ENCODE data around the gene EIF4A3.

EIF4A3 gene

DNA sequence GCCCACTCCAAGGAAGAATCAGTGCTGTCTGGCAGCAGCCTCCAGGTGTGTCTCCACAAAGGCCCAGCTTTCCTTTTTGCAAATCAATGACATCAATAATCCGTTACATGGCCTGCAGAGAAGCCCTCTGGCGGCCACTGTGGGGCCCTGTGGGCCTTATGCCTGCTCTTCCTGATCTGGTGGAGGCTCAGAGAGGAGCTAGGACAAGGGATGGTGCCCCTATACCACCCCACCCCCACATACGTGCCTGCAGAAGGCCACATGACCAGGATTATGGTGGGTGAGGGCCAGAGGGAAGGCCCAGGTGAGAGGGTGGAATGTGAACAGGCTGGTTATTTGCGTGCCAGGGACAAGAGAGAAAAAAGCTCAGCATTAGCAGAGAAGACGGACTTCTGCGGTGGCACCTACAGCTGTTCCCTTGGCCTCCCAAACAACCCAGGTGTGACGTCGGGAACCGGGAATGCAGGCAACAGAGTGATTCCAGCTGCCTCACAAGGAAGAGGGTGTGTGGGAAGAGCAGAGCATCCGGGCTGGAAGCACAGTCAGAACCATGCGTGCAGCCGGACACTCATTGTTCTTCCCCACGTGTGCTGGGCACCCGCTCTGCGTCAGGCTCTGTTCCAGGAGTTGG is 22.5 kb downstream of the EIF4A3 start:
- no peaks in the 10 kb centered on the region for H3K36me3 ChIP-seq (ENCODE audit: control insufficient read depth, insufficient read depth, low read length)
- H3K27me3 ChIP-seq (replicated peaks; ENCODE audit: control insufficient read depth, insufficient read depth, low read length, poor library complexity, severe bottlenecking), result peaks cover 4% of the 10 kb centered on the region
- no peaks in the 10 kb centered on the region for H3K4me1 ChIP-seq (ENCODE audit: control insufficient read depth, insufficient read depth, low read length, poor library complexity, severe bottlenecking)
- no peak overlapping the region for H3K27ac ChIP-seq (ENCODE audit: insufficient read depth, low read length, poor library complexity, severe bottlenecking)
- no peaks in the 10 kb centered on the region for H3K9me3 ChIP-seq (ENCODE audit: control insufficient read depth, low read length)
- DNase-seq, result no peak
- H3K4me3 ChIP-seq (ENCODE audit: insufficient read depth, low read depth, low read length, poor library complexity, severe bottlenecking), result no peak overlapping the region

DNA sequence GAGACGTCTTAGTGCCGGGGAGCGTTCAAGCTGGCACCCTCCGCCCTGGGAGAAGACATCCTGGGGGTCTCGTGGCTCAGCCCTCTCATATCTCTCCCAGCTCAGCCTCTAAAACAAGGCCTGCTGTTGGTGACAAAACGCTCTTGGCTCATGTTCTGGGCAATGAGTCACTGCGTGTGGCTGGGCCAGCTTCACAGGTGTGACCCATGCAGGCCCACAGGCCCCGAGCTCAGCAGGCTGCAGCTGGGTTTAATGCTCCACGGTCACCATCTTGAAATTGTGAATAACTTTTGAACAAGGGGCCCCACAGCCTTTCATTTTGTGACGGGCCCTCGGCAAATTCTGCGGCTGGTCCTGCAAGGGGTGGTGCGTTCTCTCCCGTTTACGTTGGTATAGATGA is 23.1 kb downstream of the EIF4A3 start:
- no peaks in the 10 kb centered on the region for H3K36me3 ChIP-seq (ENCODE audit: control insufficient read depth, insufficient read depth, low read length)
- peaks cover 4% of the 10 kb centered on the region for H3K27me3 ChIP-seq (replicated peaks; ENCODE audit: control insufficient read depth, insufficient read depth, low read length, poor library complexity, severe bottlenecking)

DNA sequence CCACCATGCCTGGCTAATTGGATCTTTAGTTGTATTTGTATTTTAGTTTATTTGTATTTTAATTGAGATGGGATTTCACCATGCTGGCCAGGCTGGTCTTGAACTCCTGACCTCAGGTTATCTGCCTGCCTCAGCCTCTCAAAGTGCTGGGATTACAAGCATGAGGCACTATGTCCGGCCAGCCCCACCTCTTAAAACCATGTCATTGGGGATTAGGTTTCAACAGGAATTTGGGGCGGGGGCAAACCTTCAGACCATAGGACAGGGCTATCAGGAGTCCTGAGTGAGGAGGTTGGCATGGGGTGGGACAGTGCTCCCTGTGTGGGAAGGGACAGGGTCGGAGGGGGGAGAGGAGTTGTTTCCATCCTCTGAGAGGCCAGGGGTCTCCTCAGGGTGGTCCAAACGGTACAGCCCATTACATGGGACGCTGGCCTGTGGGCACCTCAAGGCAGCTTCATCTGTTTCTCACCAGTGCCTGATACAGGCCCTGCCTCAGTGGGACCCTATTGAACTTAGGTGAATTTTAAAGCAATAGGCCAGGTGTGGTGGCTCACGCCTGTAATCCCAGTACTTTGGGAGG is 23.9 kb downstream of the EIF4A3 start:
- Histone ChIP-seq H3K9me3 (ENCODE audit: control insufficient read depth, low read length) (no peaks in the 10 kb centered on the region), H3K27ac (ENCODE audit: insufficient read depth, low read length, poor library complexity, severe bottlenecking) (no peak overlapping the region), H3K4me1 (ENCODE audit: control insufficient read depth, insufficient read depth, low read length, poor library complexity, severe bottlenecking) (no peaks in the 10 kb centered on the region), H3K4me3 (ENCODE audit: insufficient read depth, low read depth, low read length, poor library complexity, severe bottlenecking) (no peak overlapping the region), H3K27me3 (replicated peaks; ENCODE audit: control insufficient read depth, insufficient read depth, low read length, poor library complexity, severe bottlenecking) (peaks cover 4% of the 10 kb centered on the region), H3K36me3 (ENCODE audit: control insufficient read depth, insufficient read depth, low read length) (no peaks in the 10 kb centered on the region)
- DNase-seq, result no peak

More for the DNA sequence above, 23.1 kb downstream of the EIF4A3 start:
- Histone ChIP-seq H3K4me1 (ENCODE audit: control insufficient read depth, insufficient read depth, low read length, poor library complexity, severe bottlenecking) (no peaks in the 10 kb centered on the region), H3K9me3 (ENCODE audit: control insufficient read depth, low read length) (no peaks in the 10 kb centered on the region), H3K27ac (ENCODE audit: insufficient read depth, low read length, poor library complexity, severe bottlenecking) (no peak overlapping the region), H3K4me3 (ENCODE audit: insufficient read depth, low read depth, low read length, poor library complexity, severe bottlenecking) (no peak overlapping the region)
- DNase-seq, result no peak

DNA sequence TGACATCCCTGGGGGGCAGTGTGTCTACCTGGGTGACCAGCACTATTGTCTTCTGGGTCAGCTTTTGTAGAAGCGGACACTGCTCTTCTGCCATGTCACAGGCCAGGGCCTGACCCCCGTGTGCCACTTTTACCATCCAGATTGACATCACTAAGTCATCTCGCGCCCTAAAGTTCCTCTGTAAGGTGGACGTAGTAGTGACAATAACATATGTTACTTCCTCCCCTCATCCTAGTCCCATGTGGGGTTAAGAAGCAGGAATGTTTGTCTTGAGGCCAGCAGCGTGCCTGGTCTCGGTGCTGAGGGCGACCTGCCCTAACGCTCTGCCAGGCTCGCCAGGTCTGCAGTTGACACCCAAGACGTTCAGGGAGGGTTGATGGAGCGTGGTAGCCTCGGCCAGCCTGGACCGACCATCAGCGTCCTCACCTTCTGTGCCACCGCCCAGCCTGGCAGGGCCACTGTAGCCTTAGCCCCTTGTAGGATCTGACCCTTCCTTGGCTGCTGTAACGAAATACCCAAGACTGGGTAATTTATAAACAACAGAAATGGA is 24.8 kb downstream of the EIF4A3 start:
- Histone ChIP-seq H3K9me3 (ENCODE audit: control insufficient read depth, low read length) (no peaks in the 10 kb centered on the region), H3K27ac (ENCODE audit: insufficient read depth, low read length, poor library complexity, severe bottlenecking) (no peak overlapping the region), H3K36me3 (ENCODE audit: control insufficient read depth, insufficient read depth, low read length) (no peaks in the 10 kb centered on the region), H3K4me3 (ENCODE audit: insufficient read depth, low read depth, low read length, poor library complexity, severe bottlenecking) (no peak overlapping the region), H3K4me1 (ENCODE audit: control insufficient read depth, insufficient read depth, low read length, poor library complexity, severe bottlenecking) (no peaks in the 10 kb centered on the region), H3K27me3 (replicated peaks; ENCODE audit: control insufficient read depth, insufficient read depth, low read length, poor library complexity, severe bottlenecking) (peaks cover 4% of the 10 kb centered on the region)
- no peak for DNase-seq

DNA sequence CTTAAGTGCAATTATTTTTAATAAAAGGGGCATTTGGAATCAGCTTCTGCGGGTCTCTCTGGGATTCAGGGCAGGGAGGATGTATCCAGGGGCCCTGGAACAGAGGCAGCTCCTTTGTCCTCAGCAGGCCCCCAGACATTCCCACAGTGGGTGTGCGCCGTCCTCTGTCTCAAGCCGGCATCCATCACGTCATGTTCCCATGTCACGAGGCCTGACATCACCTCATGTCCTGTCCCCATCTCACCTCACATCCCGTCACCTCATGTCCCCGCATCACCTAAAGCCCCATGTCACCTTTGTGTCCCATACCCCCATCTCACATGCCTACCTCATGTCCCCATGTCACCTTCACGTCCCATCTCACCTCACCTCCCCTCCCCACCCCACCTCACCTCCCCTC is 27.1 kb downstream of the EIF4A3 start:
- Histone ChIP-seq H3K36me3 (ENCODE audit: control insufficient read depth, insufficient read depth, low read length) (no peaks in the 10 kb centered on the region), H3K4me3 (ENCODE audit: insufficient read depth, low read depth, low read length, poor library complexity, severe bottlenecking) (no peak overlapping the region), H3K27me3 (replicated peaks; ENCODE audit: control insufficient read depth, insufficient read depth, low read length, poor library complexity, severe bottlenecking) (peaks cover 4% of the 10 kb centered on the region), H3K27ac (ENCODE audit: insufficient read depth, low read length, poor library complexity, severe bottlenecking) (no peak overlapping the region), H3K9me3 (ENCODE audit: control insufficient read depth, low read length) (no peaks in the 10 kb centered on the region), H3K4me1 (ENCODE audit: control insufficient read depth, insufficient read depth, low read length, poor library complexity, severe bottlenecking) (no peaks in the 10 kb centered on the region)
- no peak for DNase-seq

DNA sequence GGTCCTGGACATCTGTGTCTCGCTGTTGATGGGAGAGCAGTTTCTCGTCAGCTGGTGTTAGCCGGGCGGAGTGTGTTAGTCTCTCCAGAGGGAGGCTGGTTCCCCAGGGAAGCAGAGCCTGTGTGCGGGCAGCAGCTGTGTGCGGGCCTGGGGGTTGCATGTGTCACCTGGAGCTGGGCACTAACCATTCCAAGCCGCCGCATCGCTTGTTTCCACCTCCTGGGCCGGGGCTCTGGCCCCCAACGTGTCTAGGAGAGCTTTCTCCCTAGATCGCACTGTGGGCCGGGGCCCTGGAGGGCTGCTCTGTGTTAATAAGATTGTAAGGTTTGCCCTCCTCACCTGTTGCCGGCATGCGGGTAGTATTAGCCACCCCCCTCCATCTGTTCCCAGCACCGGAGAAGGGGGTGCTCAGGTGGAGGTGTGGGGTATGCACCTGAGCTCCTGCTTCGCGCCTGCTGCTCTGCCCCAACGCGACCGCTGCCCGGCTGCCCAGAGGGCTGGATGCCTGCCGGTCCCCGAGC is 27.6 kb downstream of the EIF4A3 start:
- H3K4me1 ChIP-seq (ENCODE audit: control insufficient read depth, insufficient read depth, low read length, poor library complexity, severe bottlenecking), result no peaks in the 10 kb centered on the region
- H3K36me3 ChIP-seq (ENCODE audit: control insufficient read depth, insufficient read depth, low read length), result no peaks in the 10 kb centered on the region
- no peak for DNase-seq
- H3K9me3 ChIP-seq (ENCODE audit: control insufficient read depth, low read length), result no peaks in the 10 kb centered on the region
- no peak overlapping the region for H3K27ac ChIP-seq (ENCODE audit: insufficient read depth, low read length, poor library complexity, severe bottlenecking)
- peaks cover under 1% of the 10 kb centered on the region for H3K27me3 ChIP-seq (replicated peaks; ENCODE audit: control insufficient read depth, insufficient read depth, low read length, poor library complexity, severe bottlenecking)
- H3K4me3 ChIP-seq (ENCODE audit: insufficient read depth, low read depth, low read length, poor library complexity, severe bottlenecking), result no peak overlapping the region

DNA sequence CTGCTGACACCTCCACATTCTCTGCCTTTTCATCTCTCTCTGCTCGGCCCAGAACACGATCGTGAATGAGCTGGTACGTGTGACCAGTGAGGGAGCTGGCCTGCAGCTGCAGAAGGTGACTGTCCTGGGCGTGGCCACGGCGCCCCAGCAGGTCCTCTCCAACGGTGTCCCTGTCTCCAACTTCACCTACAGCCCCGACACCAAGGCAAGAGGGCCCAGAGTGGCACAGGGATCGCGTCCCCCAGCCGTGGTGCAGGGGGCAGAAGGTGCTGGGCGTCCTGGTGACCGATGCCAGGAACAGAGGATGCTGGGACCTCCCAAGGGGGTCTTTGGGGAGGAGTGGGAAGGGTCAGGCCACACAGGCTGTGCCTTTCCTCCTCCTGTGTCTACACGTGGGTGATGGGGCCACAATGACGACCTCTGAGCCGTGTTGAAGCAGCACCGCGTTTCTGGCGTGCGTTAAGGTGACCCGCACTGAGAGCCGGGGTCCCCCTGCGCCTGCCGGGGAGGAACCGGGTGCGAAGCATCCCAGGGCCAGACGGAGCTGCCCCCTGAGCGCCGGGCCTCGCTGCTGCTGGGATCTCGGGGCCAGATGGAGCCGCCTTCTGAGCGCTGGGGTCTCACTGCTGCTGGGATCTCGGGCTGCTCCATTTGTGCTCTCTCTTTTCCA is 28.2 kb downstream of the EIF4A3 start:
- Histone ChIP-seq H3K4me3 (ENCODE audit: insufficient read depth, low read depth, low read length, poor library complexity, severe bottlenecking) (no peak overlapping the region), H3K4me1 (ENCODE audit: control insufficient read depth, insufficient read depth, low read length, poor library complexity, severe bottlenecking) (no peaks in the 10 kb centered on the region), H3K9me3 (ENCODE audit: control insufficient read depth, low read length) (no peaks in the 10 kb centered on the region), H3K27me3 (replicated peaks; ENCODE audit: control insufficient read depth, insufficient read depth, low read length, poor library complexity, severe bottlenecking) (no peaks in the 10 kb centered on the region), H3K27ac (ENCODE audit: insufficient read depth, low read length, poor library complexity, severe bottlenecking) (no peak overlapping the region), H3K36me3 (ENCODE audit: control insufficient read depth, insufficient read depth, low read length) (no peaks in the 10 kb centered on the region)
- no peak for DNase-seq

DNA sequence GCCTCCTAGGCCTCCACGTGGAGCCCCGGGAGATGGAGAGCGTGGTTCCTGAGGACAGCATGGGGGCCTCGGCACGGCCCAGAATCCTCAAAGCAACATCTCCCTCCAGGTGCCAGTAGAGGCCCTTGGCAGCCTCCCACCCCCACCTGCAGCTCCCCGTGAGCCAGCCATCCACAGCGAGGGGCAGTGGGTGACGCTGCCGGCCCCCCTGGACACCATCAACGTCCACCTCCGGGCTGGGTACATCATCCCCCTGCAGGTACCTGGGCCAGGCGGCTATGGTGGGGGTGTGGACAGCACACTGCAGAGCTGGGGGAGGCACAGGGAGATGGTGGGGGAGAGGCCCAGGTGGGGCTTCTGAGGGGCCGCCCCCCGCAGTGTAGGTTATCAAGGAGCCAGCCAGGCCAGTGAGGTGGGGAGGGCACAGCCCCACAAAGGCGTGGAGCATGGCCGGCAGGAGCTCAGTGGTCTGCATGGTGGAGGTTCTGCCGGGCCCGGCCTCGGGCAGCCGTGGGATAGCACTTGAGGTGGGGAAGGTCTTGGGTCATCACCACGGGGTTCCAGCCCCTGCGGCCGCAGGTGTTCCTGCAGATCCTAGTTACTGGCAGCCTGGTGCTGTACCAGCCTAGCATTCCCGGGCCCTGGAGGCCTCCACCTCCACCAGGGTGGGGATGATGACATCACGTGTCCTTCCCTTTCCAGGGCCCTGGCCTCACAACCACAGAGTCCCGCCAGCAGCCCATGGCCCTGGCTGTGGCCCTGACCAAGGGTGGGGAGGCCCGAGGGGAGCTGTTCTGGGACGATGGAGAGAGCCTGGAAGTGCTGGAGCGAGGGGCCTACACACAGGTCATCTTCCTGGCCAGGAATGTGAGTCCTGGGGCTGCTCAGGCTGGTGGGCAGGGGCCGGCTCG is 29.2 kb downstream of the EIF4A3 start:
- no peaks in the 10 kb centered on the region for H3K36me3 ChIP-seq (ENCODE audit: control insufficient read depth, insufficient read depth, low read length)
- DNase-seq, result no peak

DNA sequence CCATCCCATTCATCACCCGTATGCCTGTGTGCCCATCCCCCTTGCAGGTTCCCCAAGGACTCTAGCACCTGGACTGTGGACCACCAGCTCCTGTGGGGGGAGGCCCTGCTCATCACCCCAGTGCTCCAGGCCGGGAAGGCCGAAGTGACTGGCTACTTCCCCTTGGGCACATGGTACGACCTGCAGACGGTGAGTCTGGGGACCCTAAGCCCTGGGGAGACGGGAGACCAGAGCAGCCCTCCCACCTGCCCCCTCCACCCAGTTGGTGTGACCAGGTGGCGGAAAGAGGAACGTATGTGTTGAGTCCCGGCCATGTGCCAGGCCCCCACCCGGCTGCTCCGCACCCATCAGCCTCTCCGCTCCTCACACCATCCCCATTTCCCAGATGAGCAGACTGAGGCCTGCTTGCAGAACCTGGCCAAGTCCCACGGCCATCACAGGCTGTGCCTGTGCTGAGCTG is 30.0 kb downstream of the EIF4A3 start:
- H3K27ac ChIP-seq (ENCODE audit: insufficient read depth, low read length, poor library complexity, severe bottlenecking), result no peak overlapping the region
- no peaks in the 10 kb centered on the region for H3K27me3 ChIP-seq (replicated peaks; ENCODE audit: control insufficient read depth, insufficient read depth, low read length, poor library complexity, severe bottlenecking)
- DNase-seq, result no peak
- no peaks in the 10 kb centered on the region for H3K4me1 ChIP-seq (ENCODE audit: control insufficient read depth, insufficient read depth, low read length, poor library complexity, severe bottlenecking)
- H3K9me3 ChIP-seq (ENCODE audit: control insufficient read depth, low read length), result no peaks in the 10 kb centered on the region
- H3K36me3 ChIP-seq (ENCODE audit: control insufficient read depth, insufficient read depth, low read length), result no peaks in the 10 kb centered on the region
- H3K4me3 ChIP-seq (ENCODE audit: insufficient read depth, low read depth, low read length, poor library complexity, severe bottlenecking), result no peak overlapping the region

More for the DNA sequence above, 29.2 kb downstream of the EIF4A3 start:
- Histone ChIP-seq H3K4me1 (ENCODE audit: control insufficient read depth, insufficient read depth, low read length, poor library complexity, severe bottlenecking) (no peaks in the 10 kb centered on the region), H3K27me3 (replicated peaks; ENCODE audit: control insufficient read depth, insufficient read depth, low read length, poor library complexity, severe bottlenecking) (no peaks in the 10 kb centered on the region), H3K27ac (ENCODE audit: insufficient read depth, low read length, poor library complexity, severe bottlenecking) (no peak overlapping the region), H3K9me3 (ENCODE audit: control insufficient read depth, low read length) (no peaks in the 10 kb centered on the region), H3K4me3 (ENCODE audit: insufficient read depth, low read depth, low read length, poor library complexity, severe bottlenecking) (no peak overlapping the region)
